LNCaP clone FGC (cell line): Measurements from ENCODE around the gene TLCD3B.

Experiments used
- DNase-seq: peaks from one replicate; pipeline ENCODE4 v3.0.0-alpha.2; 2011; ENCODE audit warnings: low read depth
- H3K4me3 ChIP-seq: 2 replicates; pipeline ENCODE4 v1.5.1; 2011; ENCODE audit warnings: mild to moderate bottlenecking, low read depth, low read length, control low read depth
- TF ChIP-seq, protein P1 (sequence below): IDR thresholded peaks from 2 replicates; pipeline ENCODE4 v1.5.1; 2012; ENCODE audit warnings: mild to moderate bottlenecking; ENCODE audit not compliant: control insufficient read depth, insufficient read depth; ENCODE audit errors: extremely low read depth

TLCD3B gene

DNA sequence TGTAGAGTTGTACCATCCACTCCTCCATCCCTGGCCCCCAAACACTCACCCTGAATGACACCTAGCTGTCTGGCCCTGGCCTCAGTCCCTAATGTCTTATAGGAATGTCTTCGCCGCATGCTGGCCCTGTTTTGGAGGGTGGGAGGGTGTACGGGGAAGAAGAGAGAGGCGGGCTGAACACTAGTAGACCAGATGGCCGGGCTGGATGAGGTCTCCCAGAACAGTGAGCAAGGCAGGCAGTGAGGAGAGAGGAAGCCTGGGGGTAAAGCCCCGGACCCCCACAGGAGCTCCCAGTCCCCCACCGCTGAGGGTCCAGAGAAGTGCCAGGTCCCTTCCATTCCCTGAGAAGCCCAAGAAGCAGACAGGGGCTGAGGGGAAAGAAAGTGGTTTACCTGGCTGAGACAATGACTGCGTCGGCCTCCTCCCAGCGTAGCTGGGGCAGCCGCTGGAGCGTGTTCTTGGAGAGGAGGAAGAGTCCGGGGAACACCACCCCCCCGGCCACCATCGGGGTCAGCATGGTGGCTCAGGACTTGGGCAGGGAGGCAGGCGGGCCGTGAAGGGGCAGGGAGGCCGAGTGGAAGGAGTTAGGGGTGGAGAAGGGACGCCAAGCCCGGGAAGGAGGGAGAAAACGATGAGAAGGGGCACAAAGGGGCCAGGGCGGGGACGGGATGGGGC is 923 bp downstream of the TLCD3B start:
- no peak overlapping the region for H3K4me3 ChIP-seq
- TF ChIP-seq, protein P1, sequence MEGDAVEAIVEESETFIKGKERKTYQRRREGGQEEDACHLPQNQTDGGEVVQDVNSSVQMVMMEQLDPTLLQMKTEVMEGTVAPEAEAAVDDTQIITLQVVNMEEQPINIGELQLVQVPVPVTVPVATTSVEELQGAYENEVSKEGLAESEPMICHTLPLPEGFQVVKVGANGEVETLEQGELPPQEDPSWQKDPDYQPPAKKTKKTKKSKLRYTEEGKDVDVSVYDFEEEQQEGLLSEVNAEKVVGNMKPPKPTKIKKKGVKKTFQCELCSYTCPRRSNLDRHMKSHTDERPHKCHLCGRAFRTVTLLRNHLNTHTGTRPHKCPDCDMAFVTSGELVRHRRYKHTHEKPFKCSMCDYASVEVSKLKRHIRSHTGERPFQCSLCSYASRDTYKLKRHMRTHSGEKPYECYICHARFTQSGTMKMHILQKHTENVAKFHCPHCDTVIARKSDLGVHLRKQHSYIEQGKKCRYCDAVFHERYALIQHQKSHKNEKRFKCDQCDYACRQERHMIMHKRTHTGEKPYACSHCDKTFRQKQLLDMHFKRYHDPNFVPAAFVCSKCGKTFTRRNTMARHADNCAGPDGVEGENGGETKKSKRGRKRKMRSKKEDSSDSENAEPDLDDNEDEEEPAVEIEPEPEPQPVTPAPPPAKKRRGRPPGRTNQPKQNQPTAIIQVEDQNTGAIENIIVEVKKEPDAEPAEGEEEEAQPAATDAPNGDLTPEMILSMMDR: no peak
- no peak for DNase-seq

DNA sequence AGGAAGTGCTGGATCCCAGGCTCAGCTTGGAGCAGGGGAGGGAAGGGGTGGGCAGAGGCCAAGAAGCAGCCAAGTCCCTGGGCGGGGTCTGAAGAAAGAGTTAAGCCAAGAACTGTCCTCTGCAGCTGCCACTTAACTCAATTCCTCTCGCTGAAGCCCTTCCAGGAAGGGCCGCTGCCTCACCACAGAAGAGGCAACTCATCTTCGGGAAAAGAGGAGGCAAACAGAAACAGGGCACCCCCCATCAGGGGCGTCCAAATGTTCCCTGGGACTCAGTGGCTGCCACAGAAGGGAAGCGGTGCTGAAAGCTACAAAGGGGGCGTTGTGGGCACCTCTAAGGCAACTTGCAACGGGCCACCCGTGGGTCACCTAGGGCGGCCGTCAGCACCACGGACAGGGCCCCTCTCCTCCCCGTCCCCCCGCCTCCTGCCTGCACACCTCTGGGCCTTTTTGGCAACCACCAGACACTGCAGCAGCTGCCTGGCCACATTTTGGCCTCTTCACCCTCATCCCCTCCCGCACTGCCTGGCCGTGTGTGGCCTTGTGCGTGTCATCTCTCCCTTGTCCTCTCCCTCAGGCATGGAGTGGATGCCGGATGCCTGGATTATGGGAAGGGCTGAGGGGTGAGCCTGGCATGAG is 2.5 kb downstream of the TLCD3B start:
- H3K4me3 ChIP-seq: no peak overlapping the region
- no peak for DNase-seq
- TF ChIP-seq, protein P1: no peak

DNA sequence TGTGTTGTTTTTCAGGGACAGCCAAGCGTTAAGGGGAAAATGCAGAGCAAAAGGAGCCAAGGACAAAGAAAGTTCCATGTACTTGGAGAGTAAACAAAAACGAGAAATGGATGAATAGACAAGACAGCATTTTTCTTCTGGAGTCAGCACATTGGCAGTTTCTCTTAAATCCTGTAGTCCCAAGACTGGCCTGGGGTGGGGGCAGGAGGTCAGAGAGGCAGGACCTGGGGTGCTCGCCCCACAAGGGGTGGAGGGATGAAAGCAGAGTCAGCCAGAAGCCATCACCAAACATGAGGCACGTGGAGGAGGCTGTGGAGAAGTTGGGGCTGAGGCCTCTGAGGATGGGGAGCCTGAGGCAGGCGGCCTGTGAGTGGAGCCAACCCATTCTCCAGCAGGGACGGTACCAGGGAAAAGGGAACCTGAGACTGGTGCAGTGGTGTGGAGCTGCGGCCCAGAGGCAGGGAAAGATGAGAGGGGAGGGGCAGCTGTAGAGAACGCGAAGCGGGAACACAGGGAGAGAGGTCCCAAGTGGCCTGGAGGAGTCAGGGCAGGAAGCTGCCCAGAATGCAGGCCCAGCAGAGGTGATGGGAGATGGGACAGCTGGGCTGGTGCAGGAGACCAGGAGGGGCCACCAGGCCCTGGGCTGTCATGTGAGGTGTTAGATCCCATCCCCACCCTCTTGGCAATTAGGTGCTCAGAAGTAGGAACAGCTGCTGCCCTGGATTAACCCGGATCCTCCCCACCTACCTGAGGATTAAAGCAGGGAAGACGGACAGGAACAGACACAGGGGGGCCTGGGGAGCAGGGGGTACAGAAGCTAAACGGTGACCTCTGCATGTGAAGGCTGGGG is 3.3 kb downstream of the TLCD3B start:
- TF ChIP-seq, protein P1: no peak
- no peak for DNase-seq
- H3K4me3 ChIP-seq: no peak overlapping the region

DNA sequence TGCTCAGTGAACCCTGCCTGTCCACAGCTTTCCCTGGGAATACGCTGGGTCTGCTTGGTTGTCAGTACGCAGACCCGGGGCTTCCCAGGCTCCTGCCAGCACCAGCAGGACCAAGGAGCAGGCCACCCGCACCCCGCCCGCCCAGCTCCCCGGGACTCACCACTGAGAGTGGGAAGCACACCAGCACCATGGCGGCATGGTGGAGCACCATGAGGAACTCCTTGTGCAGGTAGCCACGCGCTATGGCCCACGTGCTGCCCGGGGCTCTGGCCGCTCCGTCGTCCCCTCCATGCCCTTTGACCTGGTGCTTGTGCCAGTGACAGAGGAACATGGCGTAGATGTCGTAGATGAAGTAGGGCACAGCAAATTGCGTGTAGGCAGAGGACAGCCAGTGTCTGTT is 4.6 kb downstream of the TLCD3B start:
- H3K4me3 ChIP-seq: no peak overlapping the region
- no peak for DNase-seq
- TF ChIP-seq, protein P1: no peak

DNA sequence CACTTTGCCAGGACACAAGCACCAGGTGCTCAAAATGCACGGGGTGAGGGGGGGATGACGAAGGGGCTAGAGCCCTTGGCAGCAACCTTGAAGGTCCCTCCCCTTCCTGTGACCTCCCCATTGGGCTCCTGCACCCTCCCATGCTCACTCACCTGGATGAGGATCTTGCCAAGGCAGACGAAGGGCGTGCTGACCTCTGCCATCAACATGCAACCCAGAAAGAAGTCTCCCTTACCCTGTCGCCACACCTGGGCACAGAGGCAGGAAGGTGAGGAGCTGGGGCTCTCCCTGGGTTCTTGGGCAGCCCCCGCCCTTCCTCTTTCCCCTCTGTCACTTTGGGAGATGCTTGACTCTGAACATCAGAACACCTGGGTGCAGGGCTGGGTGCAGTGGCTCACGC is 5.5 kb downstream of the TLCD3B start:
- TF ChIP-seq, protein P1: no peak
- no peak for DNase-seq
- no peak overlapping the region for H3K4me3 ChIP-seq

DNA sequence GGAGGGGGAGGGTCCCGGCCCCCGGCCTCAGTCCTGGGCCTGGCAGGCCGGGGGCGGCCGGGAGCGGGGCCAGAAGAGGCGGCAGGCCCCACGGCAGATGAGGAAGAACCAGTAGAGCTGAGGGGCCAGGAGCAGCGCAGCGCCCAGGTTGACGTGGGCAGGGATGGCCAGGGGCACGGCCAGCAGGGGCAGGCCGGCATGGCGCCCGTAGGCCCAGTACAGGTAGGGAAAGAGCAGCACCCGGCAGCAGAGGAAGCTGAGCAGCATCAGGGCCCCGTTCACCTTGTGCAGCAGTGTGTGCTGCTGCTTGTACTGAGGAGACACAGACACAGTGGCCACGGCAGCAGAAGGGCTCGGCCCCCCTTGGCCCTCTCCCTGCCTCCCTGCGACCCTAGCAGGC is 5.9 kb downstream of the TLCD3B start:
- H3K4me3 ChIP-seq: no peak overlapping the region
- DNase-seq: no peak
- TF ChIP-seq, protein P1: no peak
